Adipose tissue (tissue), 3 donors: Measurements from ENCODE around the gene ADRM1. TPM values are rescaled to one million over a fixed set of nuclear protein-coding genes. Genes with fewer than 3 reads are reported as not detected.

Experiments used
- H3K27ac ChIP-seq: one replicate; pipeline ENCODE4 v1.5.1; 2013; ENCODE audit warnings: low read depth, low read length
- WGBS, 3 donors: extraction: QIAGEN DNeasy Blood & Tissue Kit; methylation state at CpG; one replicate each; pipeline ENCODE4 v1.1.7; 2013; 5-methylcytosine and 5-hydroxymethylcytosine counted together
- polyA plus RNA-seq, 3 donors: library from polyadenylated mRNA; stranded (reverse); fragments of 200-250 nt; gene quantifications; one replicate each; pipeline ENCODE4 v1.2.3, GENCODE V29; 2013
- donor health status: healthy with polysubstance abuse.
- donor health status: Bipolar disorder and iron deficiency.
- donor health status: healthy.

The ADRM1 gene
- polyA plus RNA-seq, 3 donors: 73.2 to 131 (median 81.4) TPM

DNA sequence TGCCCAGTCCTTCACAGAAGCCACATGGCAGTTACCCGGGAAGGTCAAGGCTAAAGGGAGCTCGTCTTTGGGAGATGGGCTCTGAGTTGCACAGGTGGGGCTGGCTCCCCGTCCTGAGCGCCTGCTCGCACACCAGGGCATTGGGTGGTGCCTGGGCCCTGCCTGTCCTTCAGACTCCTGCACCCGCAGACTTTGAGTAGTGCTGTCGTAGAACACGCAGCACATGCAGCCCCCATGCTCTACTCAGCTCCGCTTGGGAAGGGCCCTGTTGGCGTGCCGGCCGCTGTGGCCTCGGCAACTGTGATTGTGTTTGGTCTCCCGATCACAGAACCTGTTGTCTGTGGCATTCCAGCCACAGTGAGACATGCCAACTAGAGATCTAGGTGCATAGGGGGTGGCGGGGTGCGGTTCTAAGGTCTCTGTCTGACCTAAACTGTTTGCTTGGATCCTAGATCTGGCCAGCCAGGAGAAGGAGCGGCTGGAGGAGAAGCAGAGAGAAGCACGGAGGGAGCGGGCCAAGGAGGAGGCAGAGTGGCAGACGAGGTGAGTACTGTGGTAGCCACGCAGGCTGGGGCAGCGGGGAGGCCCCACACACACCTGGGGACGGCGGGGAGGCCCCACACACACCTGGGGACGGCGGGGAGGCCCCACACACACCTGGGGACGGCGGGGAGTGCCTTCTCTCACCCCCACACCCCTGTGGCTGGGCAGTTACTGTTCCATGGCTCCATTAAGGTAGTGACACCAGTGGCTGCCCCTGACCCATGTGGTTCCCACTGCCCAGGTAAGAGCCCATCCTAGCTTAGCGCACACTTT, 11.3 kb upstream of the ADRM1 start:
- H3K27ac ChIP-seq: no peak overlapping the region
- 90 to 96% (median 96%) methylated on average over 22 to 29 of the region's 29 CpGs for WGBS, 3 donors

DNA sequence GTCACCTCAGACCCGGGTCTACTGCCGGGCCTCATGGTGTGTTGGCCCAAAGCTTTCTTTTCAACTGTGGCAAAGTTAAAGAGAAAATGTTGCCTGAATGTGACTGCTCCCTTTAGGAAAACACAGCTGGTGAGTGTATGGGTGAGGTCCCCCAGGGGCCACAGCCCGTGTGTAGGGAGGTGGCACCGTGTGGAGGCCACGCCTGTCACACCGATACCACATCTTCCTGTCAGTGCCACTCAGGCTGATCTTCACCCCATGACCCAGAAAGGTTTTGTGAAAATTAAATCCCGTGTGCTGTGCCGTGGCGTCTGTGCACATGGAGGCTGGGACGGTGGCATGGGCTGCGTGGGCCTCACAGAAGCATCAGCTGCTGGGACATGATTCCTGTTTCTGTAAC, 10.7 kb upstream of the ADRM1 start:
- 83 to 92% (median 88%) methylated on average over 11 of the region's 11 CpGs for WGBS, 3 donors
- no peak overlapping the region for H3K27ac ChIP-seq

DNA sequence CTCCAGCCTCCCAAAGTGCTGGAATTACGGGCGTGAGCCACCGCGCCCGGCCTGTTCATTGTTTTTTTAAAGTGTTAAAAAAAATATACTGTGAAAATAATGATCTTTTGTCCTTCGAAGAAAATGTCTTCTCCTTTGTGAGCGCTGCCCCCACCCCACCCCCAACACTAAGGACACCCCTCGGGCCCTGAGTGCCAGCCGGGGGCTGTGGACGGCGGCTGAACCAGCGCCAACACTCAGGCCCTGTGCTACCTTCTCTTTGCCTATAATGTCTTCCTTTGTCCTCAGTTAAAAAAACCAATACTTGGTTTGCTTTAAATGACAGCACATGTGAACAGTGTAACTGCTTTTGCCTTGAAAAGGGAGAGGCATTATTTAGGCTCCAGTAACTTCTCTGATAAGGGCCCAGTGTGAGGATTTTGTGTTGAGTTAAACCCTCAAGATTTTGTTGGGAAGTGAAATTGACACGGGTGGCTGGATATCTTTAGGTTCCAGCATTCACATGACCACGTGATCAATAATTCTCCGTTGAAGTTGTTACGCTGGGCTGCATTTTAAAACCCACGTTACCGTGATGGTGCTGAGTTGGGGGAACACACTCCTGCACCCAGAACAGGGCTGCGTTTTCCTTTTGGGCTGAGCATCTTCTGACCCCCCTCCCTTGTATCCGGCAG, 9.5 kb upstream of the ADRM1 start:
- 79 to 94% (median 91%) methylated on average over 20 of the region's 20 CpGs for WGBS, 3 donors
- no peak overlapping the region for H3K27ac ChIP-seq

DNA sequence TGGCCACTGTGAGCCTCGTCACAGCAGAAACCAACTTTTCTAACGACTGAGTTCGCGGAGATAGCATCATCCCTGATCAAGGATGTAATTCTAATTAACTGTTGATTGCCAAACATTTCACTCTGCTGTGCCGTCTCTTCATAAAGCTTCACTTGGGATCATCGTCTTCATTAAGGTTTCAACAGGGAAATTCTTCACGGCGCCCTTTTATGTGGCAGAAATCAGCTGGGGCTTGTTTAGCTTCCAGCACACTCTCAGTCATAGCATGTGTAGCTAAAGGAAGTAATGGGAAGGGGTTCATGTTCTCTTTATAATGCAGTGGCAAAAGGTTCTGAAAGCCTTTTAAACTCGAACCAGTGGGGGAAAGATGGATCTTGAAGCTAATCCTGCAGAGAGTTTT, 8.9 kb upstream of the ADRM1 start:
- WGBS, 3 donors: 82 to 86% (median 86%) methylated on average over 9 of the region's 9 CpGs
- H3K27ac ChIP-seq: no peak overlapping the region

DNA sequence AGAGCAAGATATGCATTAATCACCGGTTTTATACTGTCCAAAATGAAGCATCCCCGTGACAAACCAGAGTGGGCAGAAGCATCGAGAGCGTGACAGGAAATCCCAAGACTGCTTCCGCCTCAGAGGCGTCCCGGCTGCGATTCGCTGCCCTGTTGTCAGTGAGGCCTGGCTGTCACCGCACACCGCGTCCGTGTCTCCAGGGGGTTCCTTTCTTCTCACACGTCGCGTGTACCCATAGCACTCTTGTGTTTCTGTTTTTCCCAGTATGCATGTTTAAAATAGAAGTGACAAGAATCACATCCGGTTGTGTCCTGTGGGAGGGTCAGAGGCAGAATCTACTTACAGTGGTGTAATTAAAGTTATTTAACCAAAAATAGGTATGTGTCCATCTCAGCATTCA, 8.3 kb upstream of the ADRM1 start:
- no peak overlapping the region for H3K27ac ChIP-seq
- 77 to 86% (median 80%) methylated on average over 17 of the region's 17 CpGs for WGBS, 3 donors

DNA sequence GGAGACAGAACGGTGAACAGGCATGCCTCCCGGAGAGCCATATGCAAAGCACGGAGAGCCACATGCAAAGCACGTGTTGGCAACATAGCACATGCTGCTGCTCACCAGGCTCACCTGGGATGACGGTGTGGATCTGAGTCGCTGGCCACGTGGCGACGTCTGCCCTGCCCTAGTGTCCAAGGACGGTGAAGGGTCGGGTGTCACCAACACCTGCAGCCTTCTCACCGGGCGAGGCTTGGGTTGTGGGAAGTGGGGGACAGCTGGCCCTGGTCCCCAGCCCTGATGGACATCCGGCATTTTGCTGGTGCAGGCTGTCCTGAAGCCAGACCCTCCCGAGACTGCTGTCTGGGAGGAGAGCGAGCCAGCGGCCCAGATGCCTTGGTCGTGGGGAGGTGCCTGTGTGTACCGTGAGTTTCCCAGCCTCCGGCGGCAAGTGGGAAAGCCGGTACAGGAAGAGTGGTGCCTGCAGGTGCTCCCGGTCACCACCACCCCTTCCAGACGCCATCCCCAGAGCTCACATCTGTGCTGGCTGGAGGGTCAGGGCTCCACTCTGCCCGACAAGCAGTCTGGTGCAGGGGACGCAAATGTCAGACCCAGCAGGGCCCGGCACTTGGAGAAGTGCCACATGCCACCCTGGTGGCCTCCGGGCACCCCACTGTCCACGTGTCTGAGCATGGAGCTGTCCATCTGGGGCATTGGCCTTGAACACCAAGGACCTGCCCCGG, 5.9 kb upstream of the ADRM1 start:
- H3K27ac ChIP-seq: no peak overlapping the region
- 46 to 89% (median 89%) methylated on average over 29 to 30 of the region's 30 CpGs for WGBS, 3 donors

DNA sequence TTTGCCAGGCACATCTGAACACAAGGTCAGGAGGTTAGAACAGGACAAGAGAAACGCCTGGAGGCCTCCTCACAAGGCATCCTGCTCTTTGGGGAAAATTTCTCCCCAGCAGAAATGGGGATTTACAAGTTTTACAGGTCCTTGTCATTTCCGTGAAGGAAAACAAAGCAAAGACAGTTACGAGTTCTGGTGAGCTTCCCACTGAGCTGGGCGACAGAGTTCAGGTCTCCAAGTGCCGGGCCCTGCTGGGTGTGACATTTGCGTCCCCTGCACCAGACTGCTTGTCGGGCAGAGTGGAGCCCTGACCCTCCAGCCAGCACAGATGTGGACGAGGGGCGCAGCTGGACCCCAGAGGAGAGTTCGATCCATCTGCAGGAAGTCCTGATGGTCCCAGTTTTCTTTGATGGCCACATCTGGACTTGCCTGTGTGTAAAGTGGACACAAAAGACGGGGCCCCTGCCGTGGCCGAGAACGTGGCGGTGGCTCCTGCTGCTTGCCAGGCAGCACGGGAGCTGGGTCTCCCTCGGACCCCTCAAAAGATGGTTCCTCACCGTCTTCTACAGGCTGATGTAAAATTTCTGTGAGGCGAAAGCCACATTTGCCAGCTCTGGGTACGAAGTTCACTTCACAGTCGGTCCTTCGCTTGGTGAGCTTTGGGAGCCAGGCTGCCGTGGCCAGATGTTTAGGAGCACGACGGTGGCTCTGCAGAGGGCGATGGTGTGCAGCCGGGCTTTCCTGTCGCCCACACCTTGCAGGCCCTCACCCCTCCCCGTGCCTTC, 5.2 kb upstream of the ADRM1 start:
- 50 to 91% (median 85%) methylated on average over 29 of the region's 29 CpGs for WGBS, 3 donors
- no peak overlapping the region for H3K27ac ChIP-seq

DNA sequence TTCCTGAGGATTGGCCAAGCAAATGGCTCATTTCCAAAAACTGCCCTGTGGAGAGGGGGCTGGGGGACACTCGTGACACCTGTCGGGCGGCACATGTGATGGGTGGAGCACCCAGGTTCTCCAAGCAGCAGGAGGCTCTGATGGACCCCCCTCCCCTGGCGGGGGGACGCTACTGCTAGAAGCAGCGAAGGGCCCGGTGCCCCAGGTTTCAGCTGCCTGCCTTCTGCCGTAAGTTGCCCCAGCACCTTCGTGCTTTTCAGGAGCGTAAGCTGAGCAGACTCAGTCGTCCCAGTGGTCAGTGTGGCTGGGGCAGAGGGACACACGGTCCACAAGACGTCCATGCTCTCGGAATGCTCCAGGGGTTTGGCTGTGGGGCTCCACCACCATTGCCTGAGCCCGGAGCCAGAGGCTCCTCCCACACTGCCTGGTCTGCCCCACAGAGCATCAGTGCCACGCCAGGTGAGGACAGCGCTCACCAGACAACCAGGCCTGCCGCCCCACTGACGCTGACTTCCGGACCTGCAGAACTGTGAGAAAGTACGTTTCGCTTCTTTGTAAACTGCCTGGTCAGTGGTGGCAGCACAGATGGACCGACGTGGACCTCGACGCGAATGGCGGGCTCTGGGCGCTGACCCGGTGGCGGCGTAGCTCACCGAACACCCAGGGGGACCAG, 4.1 kb upstream of the ADRM1 start:
- 89 to 93% (median 92%) methylated on average over 32 to 33 of the region's 33 CpGs for whole genome bisulfite sequencing, 3 donors
- no peak overlapping the region for H3K27ac ChIP-seq

DNA sequence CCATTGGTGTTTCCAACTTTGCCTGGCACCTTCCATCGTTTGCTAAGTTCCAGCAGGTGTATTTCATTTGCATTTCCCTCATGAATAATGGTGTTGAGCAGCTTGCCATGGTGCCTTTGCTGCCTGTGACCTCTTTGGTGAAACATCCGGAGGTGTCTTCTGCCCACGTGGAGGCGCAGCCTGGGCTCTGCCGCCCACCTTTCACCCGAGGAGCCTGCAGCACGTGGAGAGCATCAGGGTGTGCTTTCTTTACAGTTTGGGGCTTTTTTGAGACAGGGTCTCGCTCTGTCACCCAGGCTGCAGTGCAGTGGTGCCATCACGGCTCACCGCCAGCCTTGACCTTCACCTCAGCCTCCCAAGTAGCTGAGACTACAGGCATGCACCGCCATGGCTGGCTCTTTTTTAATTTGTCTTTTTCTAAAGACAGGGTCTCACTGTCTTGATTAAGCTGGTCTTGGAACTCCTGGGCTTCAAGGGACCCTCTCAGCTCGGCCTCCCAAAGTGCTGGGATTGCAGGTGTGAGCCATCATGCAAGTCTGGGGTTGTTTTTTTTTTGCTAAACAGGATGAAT, 3.0 kb upstream of the ADRM1 start:
- 78 to 88% (median 82%) methylated on average over 12 of the region's 12 CpGs for WGBS, 3 donors
- H3K27ac ChIP-seq: no peak overlapping the region

DNA sequence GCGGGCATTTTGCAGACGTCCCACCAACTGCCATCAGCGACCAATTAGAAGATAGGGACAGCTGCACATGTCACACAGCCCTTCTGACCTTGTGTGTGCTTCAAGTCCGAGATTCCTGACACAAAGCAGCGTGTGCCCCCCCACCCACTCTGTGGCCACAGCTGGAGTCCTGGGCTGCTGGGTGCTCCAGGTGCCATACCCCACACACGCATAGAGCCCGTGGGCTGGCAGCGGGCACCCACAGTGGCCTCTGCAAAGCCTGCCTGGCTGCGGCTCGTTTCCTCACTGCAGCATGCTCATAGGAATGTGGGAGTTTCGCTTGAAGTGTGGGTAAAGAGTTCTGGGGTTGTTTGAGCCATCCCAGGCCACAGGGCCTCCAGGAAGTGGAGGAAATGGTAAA, 2.5 kb upstream of the ADRM1 start:
- no peak overlapping the region for H3K27ac ChIP-seq
- 63 to 90% (median 81%) methylated on average over 11 of the region's 11 CpGs for WGBS, 3 donors

DNA sequence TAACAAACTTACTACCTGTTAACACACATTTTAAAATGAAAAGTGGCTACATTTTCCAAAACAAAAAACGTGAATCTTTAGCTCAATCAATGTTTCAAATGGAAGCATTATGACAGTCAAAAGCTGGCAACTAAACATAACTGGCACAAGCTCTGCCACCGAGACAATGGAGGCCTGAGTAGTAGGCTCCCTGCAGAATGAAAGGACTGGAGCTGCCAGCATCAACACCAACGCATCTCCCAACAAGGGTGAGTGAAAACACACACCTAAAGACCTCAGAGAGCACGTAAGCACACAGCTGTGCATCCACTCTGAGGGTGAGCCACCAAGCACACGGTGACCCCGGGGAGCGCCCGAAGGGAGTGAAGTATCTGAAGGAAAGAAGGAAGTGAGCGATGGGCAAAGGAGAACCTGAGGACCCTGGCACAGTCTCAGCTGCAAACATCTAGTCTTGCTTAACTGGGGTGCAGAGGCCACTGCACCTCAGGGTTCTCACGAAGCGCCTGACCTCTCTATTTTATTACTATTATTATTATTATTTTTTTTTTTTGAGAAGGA, 1.6 kb upstream of the ADRM1 start:
- WGBS, 3 donors: 87 to 88% (median 88%) methylated on average over 11 of the region's 11 CpGs
- no peak overlapping the region for H3K27ac ChIP-seq

DNA sequence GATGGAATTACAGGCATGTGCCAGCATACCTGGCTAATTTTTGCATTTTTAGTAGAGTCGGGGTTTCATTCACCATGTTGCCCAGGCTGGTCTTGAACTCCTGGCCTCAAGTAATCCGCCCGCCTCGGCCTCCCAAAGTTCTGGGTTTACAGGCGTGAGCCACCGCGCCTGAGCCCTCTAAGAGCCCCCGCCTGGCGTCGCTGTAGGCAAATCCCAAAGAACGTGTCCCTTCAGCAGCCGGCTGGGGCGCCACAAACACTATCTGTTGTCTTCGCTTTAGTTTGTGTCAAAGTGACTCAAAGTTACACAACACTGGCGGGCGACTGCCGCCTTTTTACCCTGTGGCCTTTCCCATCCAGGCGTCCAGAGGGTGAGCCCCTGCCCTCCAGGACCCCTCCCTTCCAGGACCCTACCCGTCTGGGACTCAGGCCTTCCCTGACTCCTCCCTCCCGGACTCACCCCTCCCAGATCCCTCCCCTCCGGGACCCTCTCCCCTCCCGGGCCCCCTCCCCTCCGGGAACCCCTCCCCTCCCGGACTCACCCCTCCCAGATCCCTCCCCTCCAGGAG, 940 bp upstream of the ADRM1 start:
- peak overlapping the region; percentile 36 for H3K27ac ChIP-seq
- 2 to 3% (median 2%) methylated on average over 20 to 24 of the region's 24 CpGs for WGBS, 3 donors

DNA sequence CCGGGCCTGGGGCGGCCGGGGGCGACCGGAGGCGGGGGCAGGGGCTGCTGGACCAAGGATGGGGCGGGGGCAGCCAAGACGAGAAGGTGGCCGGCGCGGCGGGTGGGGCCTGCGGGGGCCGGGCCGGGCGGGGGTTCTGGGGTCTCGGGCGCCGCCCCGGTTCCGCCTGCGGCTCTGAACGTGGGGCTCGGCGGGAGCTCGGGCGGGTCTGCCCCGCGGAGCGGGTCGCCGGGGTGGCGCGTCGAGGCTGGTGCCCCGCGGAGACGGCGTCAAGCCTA, 204 bp downstream of the ADRM1 start:
- 0 to 1% (median 1%) methylated on average over 19 to 39 of the region's 39 CpGs for WGBS, 3 donors
- peak overlapping the region; percentile 65 for H3K27ac ChIP-seq

DNA sequence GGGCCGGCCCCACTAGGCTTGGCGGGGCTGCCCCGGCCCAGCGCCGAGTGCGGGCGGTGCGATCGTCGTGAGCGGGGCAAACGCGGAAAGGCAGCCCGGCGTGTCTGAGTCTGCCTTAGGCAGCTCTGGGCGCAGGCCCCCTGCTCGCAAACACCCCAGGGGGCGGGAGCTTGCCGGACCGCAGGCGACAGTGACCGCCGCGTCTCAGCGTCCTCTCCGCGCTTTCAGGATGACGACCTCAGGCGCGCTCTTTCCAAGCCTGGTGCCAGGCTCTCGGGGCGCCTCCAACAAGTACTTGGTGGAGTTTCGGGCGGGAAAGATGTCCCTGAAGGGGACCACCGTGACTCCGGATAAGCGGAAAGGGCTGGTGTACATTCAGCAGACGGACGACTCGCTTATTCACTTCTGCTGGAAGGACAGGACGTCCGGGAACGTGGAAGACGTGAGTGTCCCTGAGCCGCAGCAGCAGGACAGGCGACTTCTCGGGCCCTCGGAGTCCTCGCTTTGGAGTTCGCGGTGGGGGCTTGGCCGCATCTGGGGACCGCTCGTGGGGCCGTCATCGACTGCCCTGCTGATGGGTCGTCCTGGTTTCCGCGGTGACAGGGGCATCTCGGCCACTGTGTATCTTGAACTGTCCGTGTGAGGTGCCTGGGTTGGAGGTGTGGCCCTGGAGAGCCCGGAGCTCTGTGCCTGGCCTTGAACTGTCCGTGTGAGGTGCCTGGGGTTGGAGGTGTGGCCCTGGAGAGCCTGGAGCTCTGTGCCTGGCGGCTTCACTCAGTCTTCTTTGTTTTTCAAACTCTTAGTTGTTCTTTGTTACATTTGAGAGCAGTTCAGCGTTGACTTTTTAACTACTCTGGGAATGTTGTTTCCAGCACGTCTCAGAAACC, 786 bp downstream of the ADRM1 start:
- H3K27ac ChIP-seq: peak overlapping the region; percentile 65
- 1 to 5% (median 4%) methylated on average over 58 to 66 of the region's 66 CpGs for WGBS, 3 donors

DNA sequence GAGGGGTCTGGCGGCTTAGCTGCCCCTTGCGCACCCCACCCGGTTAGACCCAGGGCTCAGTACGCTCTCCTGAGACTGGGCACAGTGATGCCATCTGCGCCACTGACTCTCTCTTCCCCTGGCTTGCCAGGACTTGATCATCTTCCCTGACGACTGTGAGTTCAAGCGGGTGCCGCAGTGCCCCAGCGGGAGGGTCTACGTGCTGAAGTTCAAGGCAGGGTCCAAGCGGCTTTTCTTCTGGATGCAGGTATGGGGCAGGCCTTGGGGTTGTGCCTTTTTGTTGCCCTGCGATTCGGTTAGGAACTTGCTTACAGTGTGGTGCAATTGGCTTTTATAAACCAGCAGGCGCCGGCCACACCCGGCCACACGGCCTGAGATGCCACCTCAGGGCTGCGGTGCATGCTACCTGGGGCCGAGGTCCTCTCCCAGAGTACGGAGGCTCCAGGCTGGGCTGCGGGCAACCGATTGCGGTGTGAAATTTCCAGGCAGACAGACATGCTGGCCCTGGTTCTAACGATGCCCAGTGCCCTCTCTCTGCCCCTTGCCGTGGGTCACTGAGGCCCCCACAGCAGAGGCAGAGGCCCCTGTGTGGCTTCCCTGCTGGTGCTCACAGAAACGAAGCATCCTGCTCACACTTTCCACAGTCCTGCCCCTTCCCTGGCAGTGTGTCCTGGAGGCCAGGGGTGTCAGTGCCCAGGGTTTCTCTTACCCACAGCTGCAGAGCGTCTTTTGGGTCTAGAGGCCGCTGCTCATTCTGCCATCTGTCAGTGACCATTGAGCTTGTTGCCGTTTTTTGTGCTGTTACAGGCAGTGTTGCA, 1.7 kb downstream of the ADRM1 start:
- WGBS, 3 donors: 43 to 78% (median 77%) methylated on average over 29 of the region's 29 CpGs
- no peak overlapping the region for H3K27ac ChIP-seq
